Cardiac muscle cell (in vitro differentiated cells and primary cell): Measurements from ENCODE around the gene ARL11. TPM values are rescaled to one million over a fixed set of nuclear protein-coding genes. Genes with fewer than 3 reads are reported as not detected.

Experiments used
- DNase-seq, 2 donors: peaks; one replicate each; pipeline versions ENCODE4 v3.0.0 to v3.0.0-alpha.2; 2010 to 2017; ENCODE audit warnings: low read depth in 1 of 2, low spot score in 1 of 2
- H3K27ac ChIP-seq: fragments of 200-600 bp; sonication (generic); 2 replicates; pipeline ENCODE4 v1.5.1; 2016
- H3K27me3 ChIP-seq: fragments of 200-600 bp; sonication (generic); 2 replicates; pipeline ENCODE4 v1.6.0; 2016; ENCODE audit warnings: control low read depth
- H3K36me3 ChIP-seq: fragments of 200-600 bp; sonication (generic); 2 replicates; pipeline ENCODE4 v1.5.1; 2016; ENCODE audit warnings: control low read depth
- H3K4me1 ChIP-seq: fragments of 200-600 bp; sonication (generic); 2 replicates; pipeline ENCODE4 v1.8.1; 2017; ENCODE audit warnings: low read depth, mild to moderate bottlenecking, mixed run types
- H3K4me3 ChIP-seq: fragments of 200-600 bp; sonication (generic); 2 replicates; pipeline ENCODE4 v1.5.1; 2016; ENCODE audit warnings: mild to moderate bottlenecking
- H3K9me3 ChIP-seq: fragments of 200-600 bp; sonication (generic); 2 replicates; pipeline ENCODE4 v1.5.1; 2017; ENCODE audit warnings: low read depth, mild to moderate bottlenecking, control low read depth
- polyA plus RNA-seq: library from polyadenylated mRNA; unstranded; fragments of >200 nt; fragmentation: Nextera tagmentation; extraction: Ambion mirVana; gene quantifications from 2 replicates; pipeline ENCODE4 v1.2.1, GENCODE V29; 2016
- total RNA-seq: library from RNA; depleted of rRNA; stranded (reverse); fragments of >200 nt; gene quantifications from 2 replicates; pipeline ENCODE4 v1.2.3, GENCODE V29; 2016
- TF ChIP-seq, protein P1 (sequence below): IDR thresholded peaks from 2 replicates; pipeline ENCODE4 v1.5.1; 2012; ENCODE audit warnings: low read depth, mild to moderate bottlenecking, low read length

ARL11 gene
- total RNA-seq (0.21 and 0.70 TPM in 2 replicates), polyA plus RNA-seq (0.21 and 1.1 TPM in 2 replicates)

DNA sequence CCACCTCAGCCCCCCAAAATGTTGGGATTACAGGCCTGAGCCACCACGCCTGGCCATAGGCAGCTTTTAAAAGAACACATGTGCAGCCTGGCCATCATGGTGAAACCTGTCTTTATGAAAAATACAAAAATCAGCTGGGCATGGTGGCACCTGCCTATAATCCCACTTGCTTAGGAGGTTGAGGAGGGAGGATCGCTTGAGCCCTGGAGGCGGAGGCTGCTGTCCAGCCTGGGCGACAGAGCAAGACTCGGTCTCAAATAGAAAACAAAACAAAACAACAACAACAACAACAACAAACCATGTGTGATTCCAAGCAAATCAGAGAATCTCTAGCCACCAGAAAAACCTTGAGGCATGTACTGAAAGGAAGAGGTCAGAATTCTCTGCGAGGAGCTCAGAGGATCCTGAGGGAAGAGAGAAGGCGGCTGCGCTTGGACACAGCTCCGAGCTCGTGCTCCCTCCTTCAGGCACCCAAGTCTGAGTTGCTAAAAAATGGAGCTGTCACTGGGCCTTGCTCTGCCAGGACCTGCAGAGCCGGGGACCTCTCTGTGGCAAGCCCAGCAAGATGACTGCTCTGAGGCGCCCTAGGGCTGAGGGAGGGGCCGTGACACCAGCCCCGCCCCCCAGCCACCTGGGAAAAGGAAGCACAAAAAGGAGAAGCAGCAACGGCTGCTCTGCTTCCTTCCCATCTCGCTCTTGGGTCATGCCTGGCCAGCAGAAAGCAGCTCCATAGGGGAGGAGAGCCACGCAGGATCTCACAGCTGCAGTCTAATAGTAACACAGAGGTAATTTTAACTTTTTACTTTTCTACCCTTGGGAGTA is at the start of gene ARL11:
ARL11 (plus strand) TSS at position 677 of the 822 bp plus-strand sequence. CDS start 1,941 bp downstream, outside the sequence.
- H3K9me3 ChIP-seq: no peaks in the 10 kb centered on the region
- no peak within 1 kb of the TSS for H3K4me3 ChIP-seq
- no peaks in the 10 kb centered on the region for H3K27me3 ChIP-seq
- no peak within 1 kb of the TSS for H3K27ac ChIP-seq
- TF ChIP-seq, protein P1, sequence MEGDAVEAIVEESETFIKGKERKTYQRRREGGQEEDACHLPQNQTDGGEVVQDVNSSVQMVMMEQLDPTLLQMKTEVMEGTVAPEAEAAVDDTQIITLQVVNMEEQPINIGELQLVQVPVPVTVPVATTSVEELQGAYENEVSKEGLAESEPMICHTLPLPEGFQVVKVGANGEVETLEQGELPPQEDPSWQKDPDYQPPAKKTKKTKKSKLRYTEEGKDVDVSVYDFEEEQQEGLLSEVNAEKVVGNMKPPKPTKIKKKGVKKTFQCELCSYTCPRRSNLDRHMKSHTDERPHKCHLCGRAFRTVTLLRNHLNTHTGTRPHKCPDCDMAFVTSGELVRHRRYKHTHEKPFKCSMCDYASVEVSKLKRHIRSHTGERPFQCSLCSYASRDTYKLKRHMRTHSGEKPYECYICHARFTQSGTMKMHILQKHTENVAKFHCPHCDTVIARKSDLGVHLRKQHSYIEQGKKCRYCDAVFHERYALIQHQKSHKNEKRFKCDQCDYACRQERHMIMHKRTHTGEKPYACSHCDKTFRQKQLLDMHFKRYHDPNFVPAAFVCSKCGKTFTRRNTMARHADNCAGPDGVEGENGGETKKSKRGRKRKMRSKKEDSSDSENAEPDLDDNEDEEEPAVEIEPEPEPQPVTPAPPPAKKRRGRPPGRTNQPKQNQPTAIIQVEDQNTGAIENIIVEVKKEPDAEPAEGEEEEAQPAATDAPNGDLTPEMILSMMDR: no peak
- H3K4me1 ChIP-seq: peaks cover 17% of the 10 kb centered on the region
- DNase-seq: no peak
- no peaks in the 10 kb centered on the region for H3K36me3 ChIP-seq

DNA sequence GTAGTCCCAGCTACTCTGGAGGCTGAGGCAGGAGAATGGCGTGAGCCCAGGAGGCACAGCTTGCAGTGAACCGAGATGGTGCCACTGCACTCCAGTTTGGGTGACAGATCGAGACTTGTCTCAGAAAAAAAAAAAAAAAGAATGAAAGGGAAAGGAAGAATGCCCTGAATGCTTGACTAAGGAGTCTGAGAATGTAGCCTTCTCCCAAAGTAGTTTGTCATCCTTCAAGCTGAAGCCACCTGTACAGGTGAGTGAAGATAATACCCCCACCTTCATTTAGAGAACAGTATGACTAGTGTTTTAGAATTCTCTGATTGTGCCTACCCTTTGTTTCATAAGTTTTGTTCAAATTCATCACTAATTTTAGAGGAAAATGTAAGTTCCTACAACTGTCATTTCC is 48.8 kb upstream of the ARL11 start:
- H3K9me3 ChIP-seq: no peaks in the 10 kb centered on the region
- no peak overlapping the region for H3K4me3 ChIP-seq
- H3K36me3 ChIP-seq: no peaks in the 10 kb centered on the region
- no peak for DNase-seq
- TF ChIP-seq, protein P1: no peak
- H3K27ac ChIP-seq: no peak overlapping the region
- H3K4me1 ChIP-seq: peaks cover 3% of the 10 kb centered on the region
- H3K27me3 ChIP-seq: no peaks in the 10 kb centered on the region

DNA sequence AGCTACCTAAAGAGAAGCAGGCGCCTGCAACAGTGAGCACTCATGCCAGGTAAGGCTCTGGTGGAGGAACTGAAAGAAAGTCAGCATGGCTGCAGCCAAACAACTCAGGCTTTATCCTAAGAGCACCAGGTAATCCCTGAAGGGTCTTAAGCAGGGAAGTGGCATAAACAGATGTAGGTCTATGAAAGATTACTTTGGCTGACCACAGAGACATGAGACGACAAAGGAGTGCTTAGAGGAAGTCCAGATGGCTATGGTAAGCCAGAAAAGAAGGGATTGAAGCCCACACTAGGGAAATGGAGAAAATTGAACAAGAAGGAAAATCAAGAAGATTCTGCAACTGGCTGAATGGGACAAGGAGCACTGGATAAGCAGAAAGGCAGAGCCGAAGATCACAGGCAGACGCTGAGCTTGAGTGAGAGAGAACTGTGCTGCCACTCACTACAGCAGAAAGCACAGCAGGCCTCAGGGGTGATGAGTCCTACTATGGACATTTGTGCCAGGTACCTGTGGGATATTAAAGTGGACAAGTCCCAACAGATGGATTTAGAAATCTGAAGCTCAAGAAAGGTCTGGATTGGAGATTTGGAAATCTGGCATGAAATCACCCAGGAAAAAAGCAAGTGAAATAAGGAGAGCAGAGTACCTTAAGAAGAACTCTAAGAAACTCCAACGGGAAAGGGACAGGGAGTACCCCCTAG is 47.2 kb upstream of the ARL11 start:
- Histone ChIP-seq H3K4me1 (peaks cover 7% of the 10 kb centered on the region), H3K4me3 (no peak overlapping the region), H3K27ac (no peak overlapping the region), H3K27me3 (no peaks in the 10 kb centered on the region), H3K9me3 (no peaks in the 10 kb centered on the region), H3K36me3 (no peaks in the 10 kb centered on the region)
- TF ChIP-seq, protein P1: no peak
- DNase-seq: no peak

DNA sequence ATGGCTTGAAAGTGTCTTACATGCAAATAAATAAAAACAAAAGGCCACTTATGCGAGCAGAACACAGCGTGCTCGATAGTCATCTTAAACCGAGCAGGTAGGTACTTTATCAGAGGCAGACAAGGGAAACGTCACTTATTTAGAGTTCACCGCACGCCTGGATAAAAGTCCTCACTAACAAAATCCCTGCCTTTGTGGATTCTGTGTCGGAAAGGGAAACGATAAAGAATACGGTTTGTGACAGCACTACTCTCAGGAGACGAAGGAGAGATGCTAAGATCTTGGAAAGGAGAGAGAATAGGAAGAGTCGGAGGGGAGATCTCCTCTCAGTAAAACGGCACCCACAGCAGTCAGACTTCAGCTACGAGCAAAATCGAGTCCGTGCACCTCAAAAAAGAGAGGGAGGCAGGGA is 43.5 kb upstream of the ARL11 start:
- peak overlapping the region; percentile 68 for H3K27ac ChIP-seq
- TF ChIP-seq, protein P1: no peak

DNA sequence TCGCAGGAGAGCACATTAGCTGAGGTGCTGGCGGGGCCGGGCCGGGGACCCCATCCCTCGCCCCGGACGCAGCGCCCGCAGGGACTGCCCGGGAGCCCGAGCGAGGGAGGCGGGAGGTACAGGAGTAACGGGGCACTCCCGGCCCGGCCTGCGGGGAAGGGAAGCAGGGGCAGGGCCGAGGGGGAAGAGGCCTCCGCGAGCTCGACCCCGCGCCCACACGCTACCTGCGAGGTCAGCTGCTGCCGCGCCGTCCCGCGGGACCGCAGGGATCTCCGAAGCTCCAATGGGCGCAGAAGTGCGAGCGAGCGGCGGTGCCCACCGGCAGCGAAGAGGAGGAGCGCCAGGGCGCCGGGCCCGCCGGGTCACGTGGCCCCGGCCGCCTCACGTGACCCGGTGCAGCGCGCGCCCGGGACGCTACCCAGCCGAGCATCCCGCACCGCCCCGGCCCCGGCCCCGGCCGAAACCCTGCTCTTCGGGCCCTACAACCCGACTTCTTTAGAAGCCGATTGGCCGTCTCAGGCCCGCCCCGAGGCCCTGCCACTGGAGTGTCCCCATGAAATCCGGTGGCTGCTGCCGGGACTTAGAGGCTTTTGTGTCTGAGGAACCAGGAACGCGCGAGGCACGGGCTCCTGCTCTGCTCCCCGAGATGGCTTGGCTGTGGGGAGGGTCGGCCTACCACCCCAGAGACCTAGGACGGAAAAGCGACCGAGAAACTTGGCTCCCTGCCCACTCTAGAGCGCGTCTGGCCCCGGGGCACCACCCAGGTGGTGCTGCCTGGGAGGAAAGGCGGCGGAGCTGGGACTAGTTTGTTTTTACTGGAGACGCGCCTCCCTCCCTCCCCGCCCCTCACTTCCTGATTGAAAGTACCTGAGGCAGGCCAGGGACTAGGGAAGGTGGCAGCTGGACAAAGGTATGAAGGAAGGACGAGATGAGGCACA is 42.8 kb upstream of the ARL11 start, which contains the start of gene RCBTB1:
RCBTB1 (minus strand) TSS at position 339 of the 938 bp plus-strand sequence. CDS start 18,279 bp downstream, outside the sequence.
- Histone ChIP-seq H3K9me3 (no peaks in the 10 kb centered on the region), H3K27me3 (no peaks in the 10 kb centered on the region), H3K27ac (peak within 1 kb of the TSS; percentile 68), H3K4me3 (peak within 1 kb of the TSS; percentile 99), H3K36me3 (no peaks in the 10 kb centered on the region), H3K4me1 (peaks cover 11% of the 10 kb centered on the region)
- peak; percentile 72 to 88 for DNase-seq
- TF ChIP-seq, protein P1: no peak

More for the DNA sequence above, 43.5 kb upstream of the ARL11 start:
- H3K4me3 ChIP-seq: peak overlapping the region; percentile 99
- peaks cover 11% of the 10 kb centered on the region for H3K4me1 ChIP-seq
- H3K36me3 ChIP-seq: no peaks in the 10 kb centered on the region
- H3K9me3 ChIP-seq: no peaks in the 10 kb centered on the region
- no peak for DNase-seq
- H3K27me3 ChIP-seq: no peaks in the 10 kb centered on the region
